H9 (cell line): Measurements from ENCODE around the gene SLC52A1. TPM values are rescaled to one million over a fixed set of nuclear protein-coding genes. Genes with fewer than 3 reads are reported as not detected.

Source experiments
- DNase-seq: peaks from one replicate; pipeline ENCODE4 v3.0.0-alpha.2; 2017
- H2AFZ ChIP-seq: one replicate; pipeline ENCODE4 v1.6.1; 2013; ENCODE audit warnings: mild to moderate bottlenecking, low read length, control low read depth, moderate library complexity
- H2AK5ac ChIP-seq: 2 replicates; pipeline ENCODE4 v1.6.1; 2013; ENCODE audit warnings: low read length, control low read depth, mixed read lengths; ENCODE audit not compliant: insufficient read length
- H2BK120ac ChIP-seq: one replicate; pipeline ENCODE4 v1.6.1; 2013; ENCODE audit warnings: low read depth, mild to moderate bottlenecking, low read length, control low read depth, inconsistent platforms; ENCODE audit not compliant: poor library complexity, severe bottlenecking
- H2BK12ac ChIP-seq: 2 replicates; pipeline ENCODE4 v1.6.1; 2013; ENCODE audit warnings: low read length, control low read depth, mixed read lengths, low read depth; ENCODE audit not compliant: insufficient read length
- H2BK15ac ChIP-seq: 2 replicates; pipeline ENCODE4 v1.6.1; 2013; ENCODE audit warnings: low read depth, low read length, control low read depth
- H2BK20ac ChIP-seq: one replicate; pipeline ENCODE4 v1.6.1; 2013; ENCODE audit warnings: low read depth, mild to moderate bottlenecking, low read length, control low read depth, inconsistent platforms; ENCODE audit not compliant: poor library complexity, severe bottlenecking
- H2BK5ac ChIP-seq: 2 replicates; pipeline ENCODE4 v1.6.1; 2013; ENCODE audit warnings: low read length, control low read depth, mixed read lengths; ENCODE audit not compliant: insufficient read length
- H3K14ac ChIP-seq: 2 replicates; pipeline ENCODE4 v1.6.1; 2013; ENCODE audit warnings: low read length, control low read depth; ENCODE audit not compliant: insufficient read depth
- H3K18ac ChIP-seq: 2 replicates; pipeline ENCODE4 v1.6.1; 2013; ENCODE audit warnings: low read depth, mild to moderate bottlenecking, mixed read lengths, low read length, control low read depth; ENCODE audit not compliant: insufficient read length
- H3K23ac ChIP-seq: 2 replicates; pipeline ENCODE4 v1.6.1; 2013; ENCODE audit warnings: low read length, control low read depth, mixed read lengths, low read depth; ENCODE audit not compliant: insufficient read length
- H3K23me2 ChIP-seq: 2 replicates; pipeline ENCODE4 v1.6.1; 2013; ENCODE audit warnings: low read depth, mild to moderate bottlenecking, mixed read lengths, low read length, control low read depth; ENCODE audit not compliant: insufficient read length, poor library complexity, severe bottlenecking
- H3K27ac ChIP-seq: 2 replicates; pipeline ENCODE4 v1.5.1; 2013; ENCODE audit warnings: low read length, control low read depth, mixed read lengths, low read depth; ENCODE audit not compliant: insufficient read length
- H3K27me3 ChIP-seq: 2 replicates; pipeline ENCODE4 v1.6.1; 2013; ENCODE audit warnings: low read length, control low read depth, inconsistent platforms; ENCODE audit not compliant: insufficient read depth
- H3K4ac ChIP-seq: 2 replicates; pipeline ENCODE4 v1.6.1; 2013; ENCODE audit warnings: low read depth, mild to moderate bottlenecking, control low read depth, inconsistent platforms, low read length, moderate library complexity
- H3K4me1 ChIP-seq: 2 replicates; pipeline ENCODE4 v1.6.1; 2013; ENCODE audit warnings: low read length, control low read depth, inconsistent platforms; ENCODE audit not compliant: insufficient read depth
- H3K4me2 ChIP-seq: 2 replicates; pipeline ENCODE4 v1.6.1; 2013; ENCODE audit warnings: low read length, control low read depth, mixed read lengths; ENCODE audit not compliant: insufficient read length, insufficient read depth
- H3K56ac ChIP-seq: 2 replicates; pipeline ENCODE4 v1.6.1; 2013; ENCODE audit warnings: low read depth, mild to moderate bottlenecking, mixed read lengths, low read length, control low read depth; ENCODE audit not compliant: insufficient read length
- H3K79me1 ChIP-seq: 2 replicates; pipeline ENCODE4 v1.6.1; 2013; ENCODE audit warnings: low read depth, mild to moderate bottlenecking, moderate library complexity, low read length, control low read depth, inconsistent platforms; ENCODE audit not compliant: insufficient read depth, poor library complexity, severe bottlenecking
- H3K79me2 ChIP-seq: 2 replicates; pipeline ENCODE4 v1.6.1; 2013; ENCODE audit warnings: low read length, control low read depth, inconsistent platforms; ENCODE audit not compliant: insufficient read depth
- H3K9ac ChIP-seq: 2 replicates; pipeline ENCODE4 v1.6.1; 2013; ENCODE audit warnings: low read length, control low read depth, mixed read lengths; ENCODE audit not compliant: insufficient read length; ENCODE audit errors: extremely low read depth
- H3K9me3 ChIP-seq: one replicate; pipeline ENCODE4 v1.6.1; 2013; ENCODE audit warnings: low read depth, low read length, inconsistent platforms; ENCODE audit not compliant: control insufficient read depth
- H3T11ph ChIP-seq: one replicate; pipeline ENCODE4 v1.6.1; 2013; ENCODE audit warnings: mild to moderate bottlenecking, low read length, control low read depth, inconsistent platforms
- H4K20me1 ChIP-seq: one replicate; pipeline ENCODE4 v1.6.1; 2013; ENCODE audit not compliant: control insufficient read depth, insufficient read length, insufficient read depth
- H4K5ac ChIP-seq: 2 replicates; pipeline ENCODE4 v1.6.1; 2013; ENCODE audit warnings: low read depth, mild to moderate bottlenecking, mixed read lengths, low read length, control low read depth; ENCODE audit not compliant: insufficient read length
- H4K8ac ChIP-seq: replicated peaks from 2 replicates; pipeline ENCODE4 v1.6.1; 2013; ENCODE audit warnings: low read length, control low read depth, mixed read lengths, low read depth; ENCODE audit not compliant: insufficient read length
- H4K91ac ChIP-seq: 2 replicates; pipeline ENCODE4 v1.6.1; 2013; ENCODE audit warnings: low read depth, mild to moderate bottlenecking, moderate library complexity, mixed read lengths, low read length, control low read depth; ENCODE audit not compliant: insufficient read length
- H3K27ac Mint-ChIP-seq, 3 experiments: 2 replicates in 2 of 3; 3 replicates in 1 of 3; pipeline ENCODE4 v1.8.0; 2020 to 2021; ENCODE audit warnings: mixed read lengths in 3 of 3, mild to moderate bottlenecking in 1 of 3, moderate library complexity in 1 of 3
- H3K27me3 Mint-ChIP-seq: 2 replicates; pipeline ENCODE4 v1.8.0; 2021; ENCODE audit warnings: low read depth, mild to moderate bottlenecking, moderate library complexity, mixed read lengths
- H3K36me3 Mint-ChIP-seq, 3 experiments: 2 replicates in 2 of 3; 3 replicates in 1 of 3; pipeline ENCODE4 v1.8.0; 2020 to 2021; ENCODE audit warnings: low read depth in 3 of 3, mixed read lengths in 3 of 3; ENCODE audit not compliant: insufficient read depth in 1 of 3
- H3K4me1 Mint-ChIP-seq, 2 experiments: 2 replicates each; pipeline ENCODE4 v1.8.0; 2020; ENCODE audit warnings: mixed read lengths in 2 of 2
- H3K4me3 Mint-ChIP-seq, 2 experiments: 2 replicates in 1 of 2; 3 replicates in 1 of 2; pipeline ENCODE4 v1.8.0; 2020 to 2021; ENCODE audit warnings: mild to moderate bottlenecking in 2 of 2, mixed read lengths in 2 of 2, moderate library complexity in 1 of 2
- H3K9me3 Mint-ChIP-seq, 2 experiments: 2 replicates in 1 of 2; 3 replicates in 1 of 2; pipeline ENCODE4 v1.8.0; 2020; ENCODE audit warnings: mild to moderate bottlenecking in 2 of 2, mixed read lengths in 2 of 2, moderate library complexity in 1 of 2
- WGBS: extraction: QIAGEN DNeasy Blood & Tissue Kit; methylation state at CpG from one replicate; pipeline ENCODE4 v1.1.7; 2013; ENCODE audit warnings: missing lambda C conversion rate, low lambda C conversion rate, mixed read lengths; ENCODE audit not compliant: insufficient read length; ENCODE audit errors: extremely low coverage; 5-methylcytosine and 5-hydroxymethylcytosine counted together
- total RNA-seq: library from RNA; stranded (reverse); gene quantifications from 2 replicates; pipeline ENCODE4 v1.2.1, GENCODE V29; 2021
- TF ChIP-seq, protein P1 (sequence below): fragments of 200-600 bp; sonication (generic); conservative IDR thresholded peaks from 3 replicates; pipeline ENCODE4 v1.8.0; 2021; ENCODE audit warnings: antibody characterized with exemption, mild to moderate bottlenecking

The SLC52A1 gene
- total RNA-seq, 1 experiment from 2014 or later = 0.17 TPM

- H3T11ph ChIP-seq = no peak overlapping the region
- H3K79me1 ChIP-seq = no peaks in the 10 kb centered on the region
- no peak overlapping the region for H2BK5ac ChIP-seq
- H4K20me1 ChIP-seq = no peaks in the 10 kb centered on the region
- H3K4me2 ChIP-seq = peak overlapping the region; percentile 76
- peaks cover 18 to 22% of the 10 kb centered on the region in 2 experiments for H3K4me1 Mint-ChIP-seq
- no peak overlapping the region for H3K23ac ChIP-seq
- peaks cover 55% of the 10 kb centered on the region for H3K27me3 Mint-ChIP-seq
- no peak overlapping the region for H3K27ac ChIP-seq
- H2BK15ac ChIP-seq = no peak overlapping the region
- peak overlapping the region; percentile 79 to 87 for H3K4me3 Mint-ChIP-seq
- H3K27me3 ChIP-seq = peaks cover 1% of the 10 kb centered on the region; the same call in 1 of the 2 replicates
- H3K4ac ChIP-seq = no peak overlapping the region
- H3K56ac ChIP-seq = no peak overlapping the region
- H2BK120ac ChIP-seq = no peak overlapping the region
- DNase-seq = no peak
- no peak overlapping the region for H4K8ac ChIP-seq
- H3K23me2 ChIP-seq = peaks cover 14% of the 10 kb centered on the region
- no peak overlapping the region for H3K18ac ChIP-seq
- H3K27ac Mint-ChIP-seq = no peak overlapping the region
- no peak overlapping the region for H2AFZ ChIP-seq
- no peak overlapping the region for H3K9ac ChIP-seq
- H4K91ac ChIP-seq = no peak overlapping the region
- no peak overlapping the region for H2BK12ac ChIP-seq
- peaks cover 0 to 2% (median 0%) of the 10 kb centered on the region in 3 experiments; a peak in 2 of 7 replicates for H3K36me3 Mint-ChIP-seq
- no peak overlapping the region for H3K14ac ChIP-seq
- H3K4me1 ChIP-seq = no peaks in the 10 kb centered on the region
- H2BK20ac ChIP-seq = no peak overlapping the region
- H3K9me3 Mint-ChIP-seq = no peaks in the 10 kb centered on the region
- H3K79me2 ChIP-seq = no peaks in the 10 kb centered on the region
- H3K9me3 ChIP-seq = no peaks in the 10 kb centered on the region
- no CpG with 5 or more reads among the region's 30 CpGs for WGBS
- no peak overlapping the region for H2AK5ac ChIP-seq
- TF ChIP-seq, protein P1, sequence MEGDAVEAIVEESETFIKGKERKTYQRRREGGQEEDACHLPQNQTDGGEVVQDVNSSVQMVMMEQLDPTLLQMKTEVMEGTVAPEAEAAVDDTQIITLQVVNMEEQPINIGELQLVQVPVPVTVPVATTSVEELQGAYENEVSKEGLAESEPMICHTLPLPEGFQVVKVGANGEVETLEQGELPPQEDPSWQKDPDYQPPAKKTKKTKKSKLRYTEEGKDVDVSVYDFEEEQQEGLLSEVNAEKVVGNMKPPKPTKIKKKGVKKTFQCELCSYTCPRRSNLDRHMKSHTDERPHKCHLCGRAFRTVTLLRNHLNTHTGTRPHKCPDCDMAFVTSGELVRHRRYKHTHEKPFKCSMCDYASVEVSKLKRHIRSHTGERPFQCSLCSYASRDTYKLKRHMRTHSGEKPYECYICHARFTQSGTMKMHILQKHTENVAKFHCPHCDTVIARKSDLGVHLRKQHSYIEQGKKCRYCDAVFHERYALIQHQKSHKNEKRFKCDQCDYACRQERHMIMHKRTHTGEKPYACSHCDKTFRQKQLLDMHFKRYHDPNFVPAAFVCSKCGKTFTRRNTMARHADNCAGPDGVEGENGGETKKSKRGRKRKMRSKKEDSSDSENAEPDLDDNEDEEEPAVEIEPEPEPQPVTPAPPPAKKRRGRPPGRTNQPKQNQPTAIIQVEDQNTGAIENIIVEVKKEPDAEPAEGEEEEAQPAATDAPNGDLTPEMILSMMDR = no peak
- H4K5ac ChIP-seq = no peak overlapping the region
Observed at GRCh38 chr17:4987767-4988567, 47.3 kb downstream of the SLC52A1 start.
